ENCODE results near the gene ABCA13. TPM values are rescaled to one million over a fixed set of nuclear protein-coding genes. Genes with fewer than 3 reads are reported as not detected.

ABCA13 gene
- 0.09 TPM in 1 of 2 replicates, not detected in the other for total RNA-seq

GRCh38 chr7:48171202-48171601 lies at the start of gene ABCA13:
TSS of gene ABCA13 (plus strand) at chr7:48171458. CDS start at chr7:48171484, 26 bp downstream.

Other genes with a start within 250 kb of the ABCA13 start
- gene PKD1L1, start 223.0 kb upstream of the ABCA13 start, total RNA-seq: 0.90 and 3.7 TPM in 2 replicates
- gene HUS1, start 191.8 kb upstream of the ABCA13 start, total RNA-seq: 19.6 and 19.8 TPM in 2 replicates
- gene SUN3, start 142.4 kb upstream of the ABCA13 start, total RNA-seq: not detected in 2 replicates
- gene C7orf57, start 135.9 kb upstream of the ABCA13 start, total RNA-seq: 0.09 TPM in 1 of 2 replicates, not detected in the other
- gene UPP1, start 82.2 kb upstream of the ABCA13 start, total RNA-seq: 21.9 and 29.1 TPM in 2 replicates